ENCODE measurements around the gene ERBB4.
"Not testable (repeated sequence)": the region's sequence is repeated elsewhere in the genome, so short reads cannot be mapped to it uniquely, and the experiment has no call there.

The ERBB4 gene

DNA sequence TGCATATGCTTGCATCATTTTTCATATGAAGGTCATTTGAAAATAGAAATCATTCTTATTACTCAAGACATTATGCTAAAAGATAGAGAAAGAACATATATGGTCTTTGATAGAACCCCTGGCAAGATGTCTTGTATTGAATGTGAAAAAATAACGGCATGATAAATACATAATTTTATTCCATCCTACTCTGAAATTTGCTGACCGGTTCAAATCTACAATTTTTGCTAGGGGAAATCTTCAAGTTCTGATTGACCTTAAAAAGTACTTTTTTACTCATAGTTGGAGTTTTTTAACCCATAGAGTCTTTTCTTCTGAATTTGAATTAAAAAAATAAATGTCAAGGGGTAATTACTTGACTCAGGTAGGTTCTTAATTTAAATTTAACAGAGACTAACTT lies 920.8 kb downstream of the ERBB4 start:
- H3K4me3 ChIP-seq (ENCODE audit: low read depth, low read length), result no peak overlapping the region
- TF ChIP-seq, protein P1, sequence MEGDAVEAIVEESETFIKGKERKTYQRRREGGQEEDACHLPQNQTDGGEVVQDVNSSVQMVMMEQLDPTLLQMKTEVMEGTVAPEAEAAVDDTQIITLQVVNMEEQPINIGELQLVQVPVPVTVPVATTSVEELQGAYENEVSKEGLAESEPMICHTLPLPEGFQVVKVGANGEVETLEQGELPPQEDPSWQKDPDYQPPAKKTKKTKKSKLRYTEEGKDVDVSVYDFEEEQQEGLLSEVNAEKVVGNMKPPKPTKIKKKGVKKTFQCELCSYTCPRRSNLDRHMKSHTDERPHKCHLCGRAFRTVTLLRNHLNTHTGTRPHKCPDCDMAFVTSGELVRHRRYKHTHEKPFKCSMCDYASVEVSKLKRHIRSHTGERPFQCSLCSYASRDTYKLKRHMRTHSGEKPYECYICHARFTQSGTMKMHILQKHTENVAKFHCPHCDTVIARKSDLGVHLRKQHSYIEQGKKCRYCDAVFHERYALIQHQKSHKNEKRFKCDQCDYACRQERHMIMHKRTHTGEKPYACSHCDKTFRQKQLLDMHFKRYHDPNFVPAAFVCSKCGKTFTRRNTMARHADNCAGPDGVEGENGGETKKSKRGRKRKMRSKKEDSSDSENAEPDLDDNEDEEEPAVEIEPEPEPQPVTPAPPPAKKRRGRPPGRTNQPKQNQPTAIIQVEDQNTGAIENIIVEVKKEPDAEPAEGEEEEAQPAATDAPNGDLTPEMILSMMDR (IDR thresholded peaks at IDR 0.05; ENCODE audit: low read depth, low read length), result no peak
- H3K27me3 ChIP-seq (ENCODE audit: insufficient read depth, low read depth, severe bottlenecking), result no peaks in the 10 kb centered on the region
- no peaks in the 10 kb centered on the region for H3K36me3 ChIP-seq
- no peak overlapping the region for H3K27ac ChIP-seq
- DNase-seq, result no peak
- H3K9me3 ChIP-seq (ENCODE audit: severe bottlenecking), result no peaks in the 10 kb centered on the region

GRCh38 chr2:211611621-211612020 lies 927.0 kb downstream of the ERBB4 start:
- DNase-seq, result no peak
- Histone ChIP-seq H3K27me3 (ENCODE audit: insufficient read depth, low read depth, severe bottlenecking) (no peaks in the 10 kb centered on the region), H3K4me3 (ENCODE audit: low read depth, low read length) (no peak overlapping the region), H3K27ac (no peak overlapping the region), H3K9me3 (ENCODE audit: severe bottlenecking) (no peaks in the 10 kb centered on the region), H3K36me3 (no peaks in the 10 kb centered on the region)
- TF ChIP-seq, protein P1 (IDR thresholded peaks at IDR 0.05; ENCODE audit: low read depth, low read length), result no peak

- Histone ChIP-seq H3K27ac (no peak overlapping the region), H3K36me3 (no peaks in the 10 kb centered on the region), H3K9me3 (ENCODE audit: severe bottlenecking) (no peaks in the 10 kb centered on the region), H3K4me3 (ENCODE audit: low read depth, low read length) (no peak overlapping the region), H3K27me3 (ENCODE audit: insufficient read depth, low read depth, severe bottlenecking) (no peaks in the 10 kb centered on the region)
- TF ChIP-seq, protein P1 (IDR thresholded peaks at IDR 0.05; ENCODE audit: low read depth, low read length), result no peak
- no peak for DNase-seq
Observed at GRCh38 chr2:211611061-211611518, 927.5 kb downstream of the ERBB4 start.

DNA sequence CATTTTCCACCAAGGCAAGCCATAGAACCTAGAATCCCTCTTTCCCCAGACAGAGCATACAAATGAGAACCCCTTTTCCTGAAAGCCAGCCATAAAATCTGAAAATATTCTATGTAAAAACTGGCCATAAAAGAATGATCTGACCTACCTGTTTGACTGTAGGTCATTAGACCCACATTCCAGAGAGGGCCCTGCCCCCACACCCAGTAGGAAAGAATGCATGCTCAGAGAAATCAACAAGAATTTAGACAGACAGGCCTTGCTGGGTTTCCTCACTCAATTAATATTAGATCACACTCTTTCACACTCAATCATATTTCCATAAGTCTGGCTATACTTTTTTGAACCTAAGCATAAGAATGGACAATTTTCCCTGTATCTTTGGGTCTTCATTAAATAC lies 929.5 kb downstream of the ERBB4 start:
- Histone ChIP-seq H3K27ac (no peak overlapping the region), H3K9me3 (ENCODE audit: severe bottlenecking) (no peaks in the 10 kb centered on the region), H3K36me3 (no peaks in the 10 kb centered on the region), H3K4me3 (ENCODE audit: low read depth, low read length) (no peak overlapping the region), H3K27me3 (ENCODE audit: insufficient read depth, low read depth, severe bottlenecking) (no peaks in the 10 kb centered on the region)
- DNase-seq, result no peak
- TF ChIP-seq, protein P1 (IDR thresholded peaks at IDR 0.05; ENCODE audit: low read depth, low read length), result no peak

DNA sequence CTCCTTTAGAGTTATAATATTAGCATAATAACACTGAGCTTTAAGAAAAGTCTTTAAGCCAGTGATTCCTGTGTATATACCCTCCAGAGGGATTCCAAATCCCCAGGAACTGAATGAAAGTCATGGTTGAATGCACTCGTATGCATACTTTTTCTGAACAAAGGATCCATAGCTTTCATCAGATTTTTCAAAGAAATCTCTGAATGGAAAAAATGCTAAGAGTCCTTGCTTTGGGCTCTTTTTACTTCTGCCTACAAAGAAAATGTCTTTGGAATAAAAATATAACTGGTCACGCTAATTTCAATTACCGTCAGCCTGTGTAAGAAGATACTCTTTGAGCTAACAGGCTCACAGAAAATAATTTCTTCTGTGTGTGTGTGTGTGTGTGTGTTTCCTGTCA lies 939.5 kb downstream of the ERBB4 start:
- no peaks in the 10 kb centered on the region for H3K9me3 ChIP-seq (ENCODE audit: severe bottlenecking)
- no peak for DNase-seq
- no peak overlapping the region for H3K4me3 ChIP-seq (ENCODE audit: low read depth, low read length)
- no peaks in the 10 kb centered on the region for H3K36me3 ChIP-seq
- TF ChIP-seq, protein P1 (IDR thresholded peaks at IDR 0.05; ENCODE audit: low read depth, low read length), result no peak
- no peak overlapping the region for H3K27ac ChIP-seq
- no peaks in the 10 kb centered on the region for H3K27me3 ChIP-seq (ENCODE audit: insufficient read depth, low read depth, severe bottlenecking)

DNA sequence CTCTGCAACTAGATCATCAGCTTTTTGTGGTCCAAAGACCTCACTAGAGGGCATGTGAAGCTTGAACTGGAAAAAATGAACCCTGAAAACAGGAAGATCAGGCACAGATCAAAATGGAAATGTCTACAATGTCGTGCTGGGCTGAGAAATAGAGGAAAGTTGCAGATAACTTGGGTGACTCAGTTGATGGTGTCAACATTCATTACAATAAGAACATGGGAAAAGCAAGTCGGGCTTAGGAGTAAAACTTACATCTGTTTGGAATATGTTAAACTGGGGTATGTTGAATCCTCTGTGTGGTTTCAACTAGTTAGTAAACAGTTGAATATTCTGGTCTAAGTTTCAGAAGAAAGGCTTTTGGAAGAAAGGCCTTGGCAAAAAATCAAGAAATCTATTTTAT lies 940.4 kb downstream of the ERBB4 start:
- TF ChIP-seq, protein P1 (IDR thresholded peaks at IDR 0.05; ENCODE audit: low read depth, low read length), result no peak
- Histone ChIP-seq H3K4me3 (ENCODE audit: low read depth, low read length) (no peak overlapping the region), H3K36me3 (no peaks in the 10 kb centered on the region), H3K27ac (no peak overlapping the region), H3K9me3 (ENCODE audit: severe bottlenecking) (no peaks in the 10 kb centered on the region), H3K27me3 (ENCODE audit: insufficient read depth, low read depth, severe bottlenecking) (no peaks in the 10 kb centered on the region)
- DNase-seq, result no peak

DNA sequence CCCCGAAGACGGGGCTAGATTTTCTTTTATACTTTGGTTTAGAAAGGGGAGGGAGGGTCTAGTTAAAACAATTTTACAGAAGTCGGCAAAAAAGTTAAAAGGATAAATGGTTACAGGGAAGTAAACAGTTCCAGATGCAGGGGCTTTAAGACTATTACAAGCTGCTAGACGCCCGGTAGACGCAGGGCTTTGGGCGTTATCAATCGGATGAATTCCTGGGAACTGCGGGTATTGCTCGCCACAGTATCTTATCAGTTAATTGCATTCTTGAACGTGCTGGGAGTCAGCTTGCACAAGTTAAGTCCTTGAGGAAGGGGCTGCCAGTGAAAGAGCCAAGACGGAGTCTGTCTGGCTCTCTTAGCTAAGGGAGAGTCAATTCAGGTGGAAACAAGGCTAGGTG lies 946.6 kb downstream of the ERBB4 start:
- DNase-seq; H3K27ac ChIP-seq; H3K4me3 ChIP-seq (ENCODE audit: low read depth, low read length); H3K9me3 ChIP-seq (ENCODE audit: severe bottlenecking); H3K36me3 ChIP-seq; H3K27me3 ChIP-seq (ENCODE audit: insufficient read depth, low read depth, severe bottlenecking): not testable (repeated sequence)
